ENCODE measurements around the gene PP2D1. TPM values are rescaled to one million over a fixed set of nuclear protein-coding genes. Genes with fewer than 3 reads are reported as not detected.

Gene PP2D1
- total and polyA plus RNA-seq, 9 of the 15 experiments (the other 6 are each of a cell fraction or from before 2014, with no cell fraction given) = 0.07 to 0.10 TPM; not detected in 7

DNA sequence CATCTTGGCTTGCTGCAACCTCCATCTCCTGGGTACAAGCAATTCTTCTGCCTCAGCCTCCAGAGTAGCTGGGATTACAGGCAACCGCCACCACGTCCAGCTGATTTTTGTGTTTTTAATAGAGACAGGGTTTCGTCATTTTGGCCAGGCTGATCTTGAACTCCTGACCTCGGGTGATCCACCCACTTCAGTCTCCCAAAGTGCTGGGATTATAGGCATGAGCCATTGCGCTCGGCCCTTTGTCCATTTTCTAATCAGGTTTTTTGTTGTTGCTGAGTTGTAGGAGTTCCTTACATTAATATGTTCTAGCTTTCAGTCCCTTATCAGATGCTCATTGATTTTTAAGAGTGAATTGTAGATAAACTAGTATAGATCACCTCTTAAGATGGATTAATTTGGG is 44.9 kb downstream of the PP2D1 start (continued):
- 0 out of 4 replicates have a peak, but pooled peaks of 1 of the 2 experiments have one; percentile 27 for TF ChIP-seq ZNF318 (IDR thresholded peaks at IDR 0.05; ENCODE audit: borderline replicate concordance in 1 of 2, low read depth in 1 of 2)
- no peak for TF ChIP-seq ZNF766 (CRISPR knock-in tag; conservative IDR thresholded peaks at IDR 0.05)
- peak; percentile 36; the same call in 1 of the 2 replicates for TF ChIP-seq EHMT2 (IDR thresholded peaks at IDR 0.05)
- no peak for TF ChIP-seq NEUROD1 (IDR thresholded peaks at IDR 0.05; ENCODE audit: borderline replicate concordance, low read depth, low read length, partially characterized antibody)
- 0 out of 2 replicates have a peak, but pooled peaks have one; percentile 17 for TF ChIP-seq JUND (IDR thresholded peaks at IDR 0.05; ENCODE audit: borderline replicate concordance, low read depth, low read length)
- TF ChIP-seq JUND (tag; IDR thresholded peaks at IDR 0.05; ENCODE audit: borderline replicate concordance, low read depth, low read length) = peak; percentile 17; the same call in 1 of the 3 replicates
- TF ChIP-seq PRPF4 (IDR thresholded peaks at IDR 0.05; ENCODE audit: insufficient read depth, low read depth, low read length, poor library complexity, severe bottlenecking) = no peak
- no peak for TF ChIP-seq RBM15 (IDR thresholded peaks at IDR 0.05; ENCODE audit: insufficient read depth, low read length)
- TF ChIP-seq TFAP4 (CRISPR knock-in tag; IDR thresholded peaks at IDR 0.05; ENCODE audit: borderline replicate concordance) = peak; percentile 56
- TF ChIP-seq NR2C1 (IDR thresholded peaks at IDR 0.05) = peak; percentile 50; the same call in 1 of the 2 replicates
- TF ChIP-seq NR2C1 (tag; IDR thresholded peaks at IDR 0.05) = peak; percentile 57; the same call in 1 of the 2 replicates
- TF ChIP-seq SMARCC2 (IDR thresholded peaks at IDR 0.05; ENCODE audit: low read depth) = 0 out of 2 replicates have a peak, but pooled peaks have one; percentile 7
- TF ChIP-seq EP400 (IDR thresholded peaks at IDR 0.05) = 0 out of 2 replicates have a peak, but pooled peaks have one; percentile 11

All from K562 (cell line).